Natural killer cell (primary cell): ENCODE results near the gene R3HDM2. TPM values are rescaled to one million over a fixed set of nuclear protein-coding genes. Genes with fewer than 3 reads are reported as not detected.

ENCODE experiments used
- ATAC-seq, 3 donors: fragments of 150-1000 bp in 2 of 3; fragments of 200-7000 bp in 1 of 3; cut with Tn5 transposase; 1 replicate in 1 of 3; 2 replicates in 2 of 3; pipeline ENCODE4 v1.10.0; 2021; ENCODE audit warnings: mild to moderate bottlenecking in 2 of 3, moderate library complexity in 2 of 3
- DNase-seq, 2 donors: peaks; one replicate each; pipeline versions ENCODE4 v3.0.0 to v3.0.0-alpha.2; 2013 to 2021; ENCODE audit warnings: mixed read lengths in 1 of 2
- H3K27ac ChIP-seq: one replicate; pipeline ENCODE4 v1.5.1; 2013; ENCODE audit warnings: mild to moderate bottlenecking, low read length
- H3K27me3 ChIP-seq: one replicate; pipeline ENCODE4 v1.6.1; 2013; ENCODE audit warnings: low read length; ENCODE audit not compliant: control insufficient read depth, insufficient read depth
- H3K36me3 ChIP-seq: one replicate; pipeline ENCODE4 v1.6.1; 2013; ENCODE audit warnings: low read length; ENCODE audit not compliant: control insufficient read depth, insufficient read depth
- H3K4me1 ChIP-seq: one replicate; pipeline ENCODE4 v1.6.1; 2013; ENCODE audit warnings: low read length; ENCODE audit not compliant: control insufficient read depth, insufficient read depth
- H3K4me3 ChIP-seq: one replicate; pipeline ENCODE4 v1.5.1; 2013; ENCODE audit warnings: low read length
- H3K9me3 ChIP-seq: one replicate; pipeline ENCODE4 v1.6.1; 2013; ENCODE audit warnings: low read length; ENCODE audit not compliant: control insufficient read depth, insufficient read depth
- H3K27ac Mint-ChIP-seq, 2 donors: one replicate each; pipeline ENCODE4 v1.8.0; 2022; ENCODE audit warnings: mild to moderate bottlenecking in 2 of 2, mixed read lengths in 2 of 2, moderate library complexity in 1 of 2
- H3K27me3 Mint-ChIP-seq, 2 donors: one replicate each; pipeline ENCODE4 v1.8.0; 2022; ENCODE audit warnings: low read depth in 2 of 2, mixed read lengths in 2 of 2
- H3K36me3 Mint-ChIP-seq: one replicate; pipeline ENCODE4 v1.8.0; 2022; ENCODE audit warnings: mixed read lengths
- H3K4me1 Mint-ChIP-seq, 2 donors: one replicate each; pipeline ENCODE4 v1.8.0; 2022; ENCODE audit warnings: mixed read lengths in 2 of 2
- H3K4me3 Mint-ChIP-seq: one replicate; pipeline ENCODE4 v1.8.0; 2022; ENCODE audit warnings: mild to moderate bottlenecking, moderate library complexity, mixed read lengths
- H3K9me3 Mint-ChIP-seq, 2 donors: one replicate each; pipeline ENCODE4 v1.8.0; 2022; ENCODE audit warnings: mixed read lengths in 2 of 2
- CTCF ChIP-seq: fragments of 200-600 bp; IDR thresholded peaks from one replicate; pipeline ENCODE4 v1.8.0; 2022; ENCODE audit warnings: antibody characterized with exemption
- WGBS: methylation state at CpG from one replicate; pipeline ENCODE4 v1.1.7; 2013; ENCODE audit warnings: missing lambda C conversion rate; ENCODE audit not compliant: insufficient coverage; 5-methylcytosine and 5-hydroxymethylcytosine counted together
- intact Hi-C: fragments of 100-400 bp; cut with micrococcal nuclease; formaldehyde crosslinking; loops from one replicate; pipeline ENCODE4 v1.14.2; 2022
- total RNA-seq, 4 donors: library from RNA; stranded (reverse); fragments of 120-200 nt in 1 of 4; gene quantifications; one replicate each; pipeline versions ENCODE4 v1.2.3 to v1.2.4, GENCODE V29; 2013 to 2022

R3HDM2 gene
- total RNA-seq, 3 donors from 2014 or later (not counting 1 experiment from before 2014, with no cell fraction given): 110 to 124 (median 123) TPM

- no peaks in the 10 kb centered on the region for H3K36me3 ChIP-seq
- peaks cover 35 to 41% of the 10 kb centered on the region in 2 donors for H3K4me1 Mint-ChIP-seq
- no peak for DNase-seq
Measured at GRCh38 chr12:57431654-57432188, 878 bp upstream of the R3HDM2 start.

GRCh38 chr12:57430112-57430930 is 522 bp downstream of the R3HDM2 start:
- no peaks in the 10 kb centered on the region for H3K27me3 Mint-ChIP-seq
- peak overlapping the region; percentile 97 for H3K4me3 Mint-ChIP-seq
- TF ChIP-seq CTCF: no peak
- H3K27ac Mint-ChIP-seq: peak overlapping the region; percentile 99 to 100
- no peaks in the 10 kb centered on the region for H3K9me3 Mint-ChIP-seq
- intact Hi-C loops: loop anchor here (2.0 kb wide), 1 partner anchor 28 kb away; the partner anchor contains the start of gene GLI1
- ATAC-seq (peak; percentile 67 to 79 (median 76)), DNase-seq (peak in 1 of 2 donors; percentile 69)
- Histone ChIP-seq H3K4me1 (peaks cover 19% of the 10 kb centered on the region), H3K27ac (peak overlapping the region; percentile 99), H3K36me3 (no peaks in the 10 kb centered on the region), H3K27me3 (no peaks in the 10 kb centered on the region), H3K9me3 (no peaks in the 10 kb centered on the region), H3K4me3 (peak overlapping the region; percentile 68)
- under 1% methylated on average over 74 of the region's 74 CpGs for WGBS
- H3K4me1 Mint-ChIP-seq: peaks cover 33 to 37% of the 10 kb centered on the region in 2 donors
- H3K36me3 Mint-ChIP-seq: no peaks in the 10 kb centered on the region

More at GRCh38 chr12:57431654-57432188, 878 bp upstream of the R3HDM2 start:
- Histone ChIP-seq H3K4me1 (peaks cover 26% of the 10 kb centered on the region), H3K4me3 (peak overlapping the region; percentile 68), H3K9me3 (no peaks in the 10 kb centered on the region), H3K27ac (peak overlapping the region; percentile 99), H3K27me3 (no peaks in the 10 kb centered on the region)
- ATAC-seq: no peak
- Mint-ChIP-seq H3K36me3 (no peaks in the 10 kb centered on the region), H3K4me3 (peak overlapping the region; percentile 97), H3K9me3 (no peaks in the 10 kb centered on the region), H3K27me3 (no peaks in the 10 kb centered on the region), H3K27ac (peak overlapping the region; percentile 99 to 100)
- 91% methylated on average over 9 of the region's 11 CpGs for WGBS
- intact Hi-C loops: loop anchor here (2.0 kb wide), 1 partner anchor 27 kb away; the partner anchor contains the start of gene GLI1
- no peak for TF ChIP-seq CTCF

GRCh38 chr12:57429473-57430111 is 1.3 kb downstream of the R3HDM2 start:
- Mint-ChIP-seq H3K4me1 (peaks cover 27 to 31% of the 10 kb centered on the region in 2 donors), H3K27ac (peak overlapping the region; percentile 99 to 100), H3K4me3 (peak overlapping the region; percentile 95), H3K27me3 (no peaks in the 10 kb centered on the region), H3K9me3 (no peaks in the 10 kb centered on the region), H3K36me3 (no peaks in the 10 kb centered on the region)
- intact Hi-C loops: loop anchor here (2.0 kb wide), 1 partner anchor 29 kb away; the partner anchor contains the start of gene GLI1
- peak overlapping the region; percentile 49 for H3K4me3 ChIP-seq
- peak overlapping the region; percentile 99 for H3K27ac ChIP-seq
- TF ChIP-seq CTCF: no peak
- peak in 1 of 2 donors; percentile 25 for DNase-seq
- H3K27me3 ChIP-seq: no peaks in the 10 kb centered on the region
- no peak for ATAC-seq
- no peaks in the 10 kb centered on the region for H3K9me3 ChIP-seq
- H3K4me1 ChIP-seq: peaks cover 12% of the 10 kb centered on the region
- H3K36me3 ChIP-seq: no peaks in the 10 kb centered on the region
- WGBS: 42% methylated on average over 7 of the region's 9 CpGs
